Lung (tissue), 16 donors: ENCODE results near the gene FAM76A. TPM values are rescaled to one million over a fixed set of nuclear protein-coding genes. Genes with fewer than 3 reads are reported as not detected.
"Not testable (repeated sequence)": the region's sequence is repeated elsewhere in the genome, so short reads cannot be mapped to it uniquely, and the experiment has no call there.

ENCODE experiments used
- ATAC-seq: fragments of 200-7000 bp; cut with Tn5 transposase; one replicate; pipeline ENCODE4 v1.9.1; 2020; ENCODE audit warnings: moderate number of reproducible peaks; ENCODE audit not compliant: insufficient read depth, low FRiP score
- DNase-seq, 3 donors: peaks; one replicate each; pipeline ENCODE4 v3.0.0-alpha.2; 2013 to 2017
- H3K27ac ChIP-seq, 2 donors: one replicate each; pipeline ENCODE4 v1.5.1; 2013; ENCODE audit warnings: mild to moderate bottlenecking in 2 of 2, moderate library complexity in 2 of 2, control low read depth in 1 of 2, inconsistent platforms in 1 of 2, low read depth in 1 of 2, low read length in 1 of 2
- H3K27me3 ChIP-seq, 3 donors: one replicate each; pipeline ENCODE4 v1.5.1; 2013; ENCODE audit warnings: low read length in 2 of 3; ENCODE audit not compliant: control insufficient read depth in 3 of 3, insufficient read depth in 3 of 3
- H3K36me3 ChIP-seq, 4 donors: one replicate each; pipeline ENCODE4 v1.5.1; 2013; ENCODE audit warnings: low read length in 4 of 4, mild to moderate bottlenecking in 1 of 4, moderate library complexity in 1 of 4; ENCODE audit not compliant: control insufficient read depth in 4 of 4, insufficient read depth in 4 of 4
- H3K4me1 ChIP-seq, 5 donors: one replicate each; pipeline ENCODE4 v1.5.1; 2013; ENCODE audit warnings: low read length in 5 of 5, mild to moderate bottlenecking in 2 of 5, moderate library complexity in 1 of 5; ENCODE audit not compliant: control insufficient read depth in 5 of 5, insufficient read depth in 5 of 5
- H3K4me3 ChIP-seq: one replicate; pipeline ENCODE4 v1.5.1; 2013; ENCODE audit warnings: mild to moderate bottlenecking, control low read depth, moderate library complexity
- H3K9ac ChIP-seq, 2 donors: one replicate each; pipeline ENCODE4 v1.5.1; 2013; ENCODE audit warnings: low read length in 2 of 2, control low read depth in 1 of 2; ENCODE audit not compliant: insufficient read depth in 1 of 2
- H3K9me3 ChIP-seq, 4 donors: one replicate each; pipeline ENCODE4 v1.5.1; 2013; ENCODE audit warnings: low read length in 3 of 4, mild to moderate bottlenecking in 1 of 4, moderate library complexity in 1 of 4; ENCODE audit not compliant: control insufficient read depth in 4 of 4, insufficient read depth in 3 of 4
- WGBS, 2 donors: extraction: QIAGEN DNeasy Blood & Tissue Kit; methylation state at CpG; one replicate each; pipeline ENCODE4 v1.1.7; 2013; 5-methylcytosine and 5-hydroxymethylcytosine counted together
- long read RNA-seq, 5 donors: transcript quantifications; one replicate each; lab custom pipeline, GENCODE V29; 2026
- polyA plus RNA-seq, 2 donors: library from polyadenylated mRNA; stranded (reverse); fragments of 200-250 nt; gene quantifications; one replicate each; pipeline ENCODE4 v1.2.1, GENCODE V29; 2013
- total RNA-seq, 2 donors: library from RNA; depleted of rRNA in 1 of 2; stranded (reverse); fragments of >200 nt in 1 of 2; gene quantifications; one replicate each; pipeline ENCODE4 v1.2.1, GENCODE V29; 2014 to 2021
- TF ChIP-seq, protein P1 (sequence below): IDR thresholded peaks from 2 replicates; pipeline ENCODE4 v1.5.1; 2012; ENCODE audit warnings: mild to moderate bottlenecking; ENCODE audit errors: control extremely low read depth, extremely low read depth
- donor health status: control.
- donor health status: control.
- donor health status: Bipolar disorder and iron deficiency.
- donor health status: healthy.
- donor health status: DM: yes; HTN: yes; CAD: no.

Gene FAM76A
- total RNA-seq (10 to 100 TPM; 18.1 to 19.4 TPM), polyA plus RNA-seq (1 to 10 TPM; 4.3 to 8.2 TPM)
- long read RNA-seq, donor 1, partial matches to known transcripts = 0 of 6 reads
- long read RNA-seq, donor 1, other reads (novel, unspliced or antisense) = 0 of 6 reads
- long read RNA-seq, donor 2, partial matches to known transcripts = 0 of 2 reads
- long read RNA-seq, donor 2, other reads (novel, unspliced or antisense) = 0 of 2 reads
- long read RNA-seq, donor 3, partial matches to known transcripts = 0 of 1 reads
- long read RNA-seq, donor 3, other reads (novel, unspliced or antisense) = 0 of 1 reads
- long read RNA-seq, donor 4 = 0 reads
- long read RNA-seq, donor 5, partial matches to known transcripts = 0 of 2 reads
- long read RNA-seq, donor 5, other reads (novel, unspliced or antisense) = 0 of 2 reads

DNA sequence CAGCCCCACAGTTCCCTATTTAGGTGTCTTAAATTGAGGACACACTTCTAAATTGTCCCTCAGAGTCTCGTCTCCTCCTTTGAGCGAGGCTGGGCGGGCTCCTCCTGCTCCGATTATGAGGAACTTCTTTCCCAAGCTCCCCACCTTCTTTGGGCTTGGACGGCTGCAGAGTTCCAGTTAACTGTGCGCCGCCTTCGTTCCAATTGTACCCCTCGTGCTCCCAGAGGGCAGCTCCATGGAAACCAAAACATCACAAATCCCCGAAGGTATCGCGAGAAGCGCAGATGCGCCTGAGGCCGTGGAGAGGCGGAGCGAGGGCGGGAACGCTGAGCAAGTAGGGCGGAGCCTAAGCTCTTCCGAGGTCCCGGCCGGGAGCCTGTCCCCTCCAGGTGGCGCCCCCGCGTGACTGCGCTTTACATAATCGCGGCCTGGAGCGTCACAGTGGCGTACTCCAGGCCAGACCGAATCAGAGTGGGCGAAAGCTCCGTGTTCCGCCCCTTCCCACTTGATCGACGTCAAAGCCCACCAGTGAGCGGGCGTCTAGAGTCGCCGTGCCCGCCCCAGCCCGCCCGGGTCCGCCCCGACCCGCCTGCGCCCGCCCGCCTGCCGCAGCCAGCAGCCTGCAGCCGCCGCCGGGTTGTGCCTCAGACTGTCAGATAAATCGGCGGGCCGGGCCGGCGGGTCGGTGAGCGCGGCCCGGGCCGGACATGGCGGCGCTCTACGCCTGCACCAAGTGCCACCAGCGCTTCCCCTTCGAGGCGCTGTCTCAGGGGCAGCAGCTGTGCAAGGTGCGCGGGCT, at the start of gene FAM76A:
Gene FAM76A (plus strand): TSS at position 588 of the 799 bp plus-strand sequence. CDS start 120 bp downstream, at position 708.
- DNase-seq (peak; percentile 100), ATAC-seq (peak; percentile 97)
- Histone ChIP-seq H3K36me3 (peaks cover 0 to 11% (median 0%) of the 10 kb centered on the region in 4 donors), H3K4me3 (peak within 1 kb of the TSS; percentile 91), H3K9me3 (no peaks in the 10 kb centered on the region), H3K4me1 (peaks cover 0 to 14% (median 0%) of the 10 kb centered on the region in 5 donors), H3K27me3 (no peaks in the 10 kb centered on the region), H3K9ac (peak within 1 kb of the TSS; percentile 87 to 92), H3K27ac (peak within 1 kb of the TSS; percentile 92 to 97)
- 1 to 3% methylated on average over 64 to 72 of the region's 72 CpGs for WGBS, 2 donors
- TF ChIP-seq, protein P1, sequence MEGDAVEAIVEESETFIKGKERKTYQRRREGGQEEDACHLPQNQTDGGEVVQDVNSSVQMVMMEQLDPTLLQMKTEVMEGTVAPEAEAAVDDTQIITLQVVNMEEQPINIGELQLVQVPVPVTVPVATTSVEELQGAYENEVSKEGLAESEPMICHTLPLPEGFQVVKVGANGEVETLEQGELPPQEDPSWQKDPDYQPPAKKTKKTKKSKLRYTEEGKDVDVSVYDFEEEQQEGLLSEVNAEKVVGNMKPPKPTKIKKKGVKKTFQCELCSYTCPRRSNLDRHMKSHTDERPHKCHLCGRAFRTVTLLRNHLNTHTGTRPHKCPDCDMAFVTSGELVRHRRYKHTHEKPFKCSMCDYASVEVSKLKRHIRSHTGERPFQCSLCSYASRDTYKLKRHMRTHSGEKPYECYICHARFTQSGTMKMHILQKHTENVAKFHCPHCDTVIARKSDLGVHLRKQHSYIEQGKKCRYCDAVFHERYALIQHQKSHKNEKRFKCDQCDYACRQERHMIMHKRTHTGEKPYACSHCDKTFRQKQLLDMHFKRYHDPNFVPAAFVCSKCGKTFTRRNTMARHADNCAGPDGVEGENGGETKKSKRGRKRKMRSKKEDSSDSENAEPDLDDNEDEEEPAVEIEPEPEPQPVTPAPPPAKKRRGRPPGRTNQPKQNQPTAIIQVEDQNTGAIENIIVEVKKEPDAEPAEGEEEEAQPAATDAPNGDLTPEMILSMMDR = peak; percentile 62

DNA sequence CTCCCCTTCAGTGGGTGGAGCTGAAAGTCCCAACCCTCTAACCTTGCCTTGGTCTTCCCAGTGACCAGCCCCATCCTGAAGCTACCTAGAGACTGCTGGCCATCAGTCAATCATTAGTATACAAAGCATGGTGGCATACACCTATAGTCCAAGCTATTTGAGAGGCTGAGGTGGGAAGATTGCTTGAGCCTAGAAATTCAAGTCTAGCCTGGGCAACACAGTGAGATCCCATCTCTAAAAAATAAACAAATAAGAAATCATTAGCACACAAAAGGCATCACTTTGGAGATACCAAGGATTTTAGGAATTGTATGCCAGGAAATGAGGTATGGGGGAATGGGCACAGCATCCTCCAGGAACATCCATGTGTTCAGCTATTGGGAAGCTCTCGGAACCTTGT, 49.4 kb upstream of the FAM76A start:
- no peaks in the 10 kb centered on the region for H3K36me3 ChIP-seq
- WGBS, 2 donors = 94 to 100% methylated on average over 1 of the region's 1 CpG
- ATAC-seq = no peak
- TF ChIP-seq, protein P1 = no peak
- peaks cover 0 to 13% (median 5%) of the 10 kb centered on the region in 5 donors for H3K4me1 ChIP-seq
- H3K9ac ChIP-seq = no peak overlapping the region
- no peak for DNase-seq
- no peak overlapping the region for H3K27ac ChIP-seq
- no peak overlapping the region for H3K4me3 ChIP-seq
- no peaks in the 10 kb centered on the region for H3K27me3 ChIP-seq
- peaks cover 0 to 3% (median 0%) of the 10 kb centered on the region in 4 donors for H3K9me3 ChIP-seq

DNA sequence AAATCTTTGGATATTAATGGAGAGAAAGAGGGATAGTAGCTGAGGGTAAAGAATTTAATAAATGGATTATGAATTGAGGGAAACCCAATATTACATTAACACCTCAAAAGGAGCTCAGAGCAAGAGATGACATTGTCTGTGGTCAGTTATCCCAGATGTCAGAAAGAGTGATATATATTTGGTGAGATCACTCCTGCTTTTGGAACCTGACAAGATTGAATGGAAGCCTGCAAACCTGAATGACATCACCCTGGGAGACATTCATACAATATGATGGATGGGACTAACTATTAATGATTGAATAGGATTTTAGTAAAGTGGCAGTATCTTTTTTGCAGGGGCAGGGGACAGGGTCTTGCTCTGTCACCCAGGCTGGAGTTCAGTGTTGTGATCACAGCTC, 47.0 kb upstream of the FAM76A start:
- DNase-seq (no peak), ATAC-seq (no peak)
- Histone ChIP-seq H3K27me3 (no peaks in the 10 kb centered on the region), H3K9ac (no peak overlapping the region), H3K4me1 (no peaks in the 10 kb centered on the region), H3K4me3 (no peak overlapping the region), H3K27ac (no peak overlapping the region), H3K9me3 (peaks cover 0 to 8% (median 1%) of the 10 kb centered on the region in 4 donors), H3K36me3 (no peaks in the 10 kb centered on the region)
- TF ChIP-seq, protein P1 = no peak

DNA sequence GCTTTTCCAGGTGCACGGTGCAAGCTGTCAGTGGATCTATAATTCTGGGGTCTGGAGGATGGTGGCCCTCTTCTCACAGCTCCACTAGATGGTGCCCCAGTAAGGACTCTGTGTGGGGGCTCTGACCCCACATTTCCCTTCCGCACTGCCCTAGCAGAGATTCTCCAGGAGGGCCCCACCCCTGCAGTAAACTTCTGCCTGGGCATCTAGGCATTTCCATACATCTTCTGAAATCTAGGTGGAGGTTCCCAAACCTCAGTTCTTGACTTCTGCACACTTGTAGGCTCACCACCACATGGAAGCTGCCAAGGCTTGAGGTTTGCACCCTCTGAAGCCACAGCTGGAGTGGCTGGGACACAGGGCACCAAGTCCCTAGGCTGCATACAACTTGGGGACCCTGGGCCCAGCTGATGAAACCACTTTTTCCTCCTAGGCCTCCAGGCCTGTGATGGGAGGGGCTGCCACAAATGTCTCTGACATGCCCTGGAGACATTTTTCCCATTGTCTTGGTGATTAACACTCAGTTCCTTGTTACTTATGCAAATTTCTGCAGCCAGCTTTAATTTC, 45.5 kb upstream of the FAM76A start:
- H3K4me3 ChIP-seq, H3K9ac ChIP-seq, H3K27me3 ChIP-seq, H3K4me1 ChIP-seq, H3K27ac ChIP-seq, ATAC-seq, DNase-seq, H3K36me3 ChIP-seq, H3K9me3 ChIP-seq: not testable (repeated sequence)
- 99 to 100% methylated on average over 2 of the region's 2 CpGs for WGBS, 2 donors

DNA sequence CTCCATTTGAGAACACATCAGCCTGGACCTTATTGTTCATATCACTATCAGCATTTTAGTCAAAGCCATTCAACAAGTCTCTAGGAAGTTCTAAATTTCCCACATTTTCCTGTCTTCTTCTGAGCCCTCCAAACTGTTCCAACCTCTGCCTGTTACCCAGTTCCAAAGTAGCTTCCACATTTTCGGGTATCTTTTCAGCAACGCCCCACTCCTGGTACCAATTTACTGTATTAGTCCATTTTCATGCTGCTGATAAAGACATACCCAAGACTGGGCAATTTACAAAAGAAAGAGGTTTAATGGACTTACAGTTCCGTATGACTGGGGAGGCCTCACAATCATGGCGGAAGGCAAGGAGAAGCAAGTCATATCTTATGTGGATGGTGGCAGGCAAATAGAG, 44.2 kb upstream of the FAM76A start:
- not testable (repeated sequence) for ATAC-seq, H3K9ac ChIP-seq, H3K27me3 ChIP-seq, H3K27ac ChIP-seq, H3K4me3 ChIP-seq, DNase-seq, H3K4me1 ChIP-seq, H3K36me3 ChIP-seq, H3K9me3 ChIP-seq
- WGBS, 2 donors = 90 to 96% methylated on average over 4 of the region's 4 CpGs
